GM21717 (cell line): ENCODE measurements around the gene ISY1.
A peak's percentile ranks its signal among the peaks of the same experiment; 100 is the strongest.
"Not testable (repeated sequence)": the region's sequence is repeated elsewhere in the genome, so short reads cannot be mapped to it uniquely, and the experiment has no call there.

ENCODE experiments used
- ATAC-seq: cut with Tn5 transposase; IDR thresholded peaks from one replicate; pipeline ENCODE4 v1.9.1; 2021; ENCODE audit warnings: mild to moderate bottlenecking, moderate library complexity; ENCODE audit not compliant: unreplicated experiment

The ISY1 gene

DNA sequence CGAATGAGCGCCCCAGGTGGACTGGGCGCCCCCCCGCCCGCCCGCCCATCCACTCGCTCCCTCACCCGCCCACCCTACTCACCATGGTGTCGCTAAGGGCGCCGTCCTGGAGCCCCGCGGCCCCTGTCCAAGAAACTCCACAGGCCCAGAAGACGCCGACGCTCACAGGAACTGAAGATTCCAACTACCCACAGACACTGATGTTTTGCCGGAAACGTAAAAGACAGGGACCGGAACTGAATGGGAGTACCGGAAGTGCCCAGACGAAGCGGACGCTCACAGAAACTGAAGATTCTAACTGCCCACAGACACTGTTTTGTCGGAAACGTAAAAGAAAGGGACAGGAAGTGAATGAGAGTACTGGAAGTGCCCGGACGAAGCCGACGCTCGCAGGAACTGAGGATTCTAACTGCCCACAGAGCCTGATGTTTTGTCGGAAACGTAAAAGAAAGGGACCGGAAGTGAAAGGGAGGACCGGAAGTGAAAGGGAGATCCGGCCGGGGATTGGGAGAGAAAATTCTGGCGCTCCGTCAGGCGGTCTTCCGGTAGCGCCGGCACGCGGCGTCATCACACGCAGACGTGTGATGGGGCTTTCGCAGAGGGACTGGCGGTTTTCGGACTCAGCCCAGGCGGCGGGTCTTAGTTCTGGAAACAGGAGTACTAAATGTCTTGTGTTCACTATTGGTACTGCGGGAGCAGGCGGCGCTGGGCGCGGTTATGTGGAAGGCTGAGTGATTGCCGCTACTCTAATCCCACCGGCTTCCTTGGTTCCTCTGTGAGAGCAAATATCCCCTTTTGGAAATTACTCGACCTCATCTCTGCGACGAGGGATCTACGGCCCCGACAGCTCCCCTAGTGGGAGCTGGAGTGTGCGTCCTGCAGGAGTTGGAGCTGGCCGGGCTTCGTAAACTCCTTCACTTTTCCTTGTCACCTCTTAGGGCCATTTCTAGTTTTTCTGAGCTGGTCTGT, at the start of gene ISY1:
Gene ISY1, minus strand, starts transcription at position 173 of the 969 bp plus-strand sequence. Its CDS starts 88 bp downstream, at position 85.
- peak; percentile 72 for ATAC-seq

DNA sequence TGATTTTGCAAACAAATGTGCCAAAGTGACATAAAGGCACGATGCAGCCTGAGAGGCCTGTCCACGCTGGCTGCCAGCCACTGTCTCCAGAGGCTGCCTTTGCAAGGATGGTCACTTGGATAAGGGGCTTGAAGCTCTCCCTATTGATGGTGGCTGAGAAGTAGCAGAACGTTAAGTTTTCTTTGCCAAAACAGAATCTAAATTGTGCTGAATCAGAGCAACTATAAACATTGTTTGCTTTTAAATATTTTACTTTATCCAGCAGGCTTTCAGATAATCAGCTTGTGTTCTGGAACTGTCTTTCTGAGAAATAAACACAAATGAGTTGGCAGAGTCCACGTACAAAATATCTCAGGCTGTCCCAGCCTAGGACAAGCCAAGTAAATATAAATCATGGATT, 46.6 kb upstream of the ISY1 start:
- no peak for ATAC-seq

DNA sequence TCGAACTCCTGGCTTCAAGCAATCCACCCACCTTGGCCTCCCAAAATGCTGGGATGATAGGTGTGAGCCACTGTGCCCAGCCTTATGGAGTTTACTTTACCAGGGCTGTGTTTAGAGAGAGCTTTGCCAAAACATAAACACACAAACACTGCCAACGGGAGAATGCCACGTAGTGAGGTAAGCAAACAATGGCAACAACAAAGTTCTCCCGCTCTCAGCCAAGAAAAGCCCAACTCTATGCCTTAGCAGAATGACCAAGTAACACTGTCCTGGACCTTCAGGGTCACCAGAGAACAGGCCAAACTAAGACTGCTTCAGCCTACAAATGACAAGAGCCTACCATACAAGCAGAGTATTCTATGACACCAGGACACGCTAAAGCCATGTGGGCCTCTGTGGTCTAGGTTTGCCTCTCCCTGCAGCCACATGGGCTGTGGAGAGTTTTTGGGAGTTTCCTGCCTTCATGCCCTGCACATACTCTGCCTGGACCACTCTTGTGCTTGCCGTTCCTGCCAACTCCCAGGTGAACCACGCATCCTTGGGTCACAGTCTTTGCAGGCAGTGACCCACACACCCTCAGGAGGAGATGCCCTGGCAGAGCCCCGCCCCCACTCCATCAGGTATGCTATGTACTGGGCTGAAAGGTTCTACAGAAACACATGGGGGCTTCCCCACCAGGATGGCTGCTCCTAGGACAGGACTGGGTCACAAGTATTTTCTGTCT, 44.4 kb upstream of the ISY1 start:
- ATAC-seq: no peak

DNA sequence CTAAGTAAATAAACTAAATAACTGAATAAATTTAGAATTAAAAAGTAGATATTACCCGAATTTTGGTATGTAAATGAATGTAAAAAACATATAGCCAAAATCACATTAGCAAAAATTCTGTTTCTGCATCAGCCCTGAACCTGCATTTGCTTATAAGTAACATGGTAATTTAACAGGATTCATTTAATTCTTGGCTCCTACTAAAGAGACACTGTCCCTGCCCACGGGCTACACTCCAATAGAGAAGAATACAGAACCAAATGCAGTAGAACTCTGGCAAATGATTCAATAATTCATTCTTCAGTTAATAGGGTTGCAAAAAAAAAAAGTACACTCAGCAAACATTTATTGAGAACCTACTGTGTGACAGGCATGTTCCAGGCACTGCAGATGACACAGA, 43.6 kb upstream of the ISY1 start:
- ATAC-seq: no peak

DNA sequence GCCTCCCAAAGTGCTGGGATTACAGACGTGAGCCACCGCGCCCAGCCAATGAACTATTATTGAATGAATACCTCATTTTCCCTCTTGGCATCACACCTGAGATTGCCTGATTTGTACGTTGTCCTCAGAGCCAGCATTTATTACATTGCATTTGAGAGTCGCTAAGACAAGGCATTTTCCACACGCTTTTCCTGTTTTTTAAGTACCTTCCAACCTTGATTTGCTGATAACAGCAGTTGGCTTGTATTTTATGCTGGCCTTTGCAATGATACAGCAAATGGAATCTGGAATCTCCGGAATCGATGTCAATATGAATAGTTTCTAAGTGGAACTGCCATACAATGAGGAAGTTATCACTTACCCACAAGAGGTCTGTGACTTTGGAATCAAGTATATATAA, 38.5 kb upstream of the ISY1 start:
- no peak for ATAC-seq

DNA sequence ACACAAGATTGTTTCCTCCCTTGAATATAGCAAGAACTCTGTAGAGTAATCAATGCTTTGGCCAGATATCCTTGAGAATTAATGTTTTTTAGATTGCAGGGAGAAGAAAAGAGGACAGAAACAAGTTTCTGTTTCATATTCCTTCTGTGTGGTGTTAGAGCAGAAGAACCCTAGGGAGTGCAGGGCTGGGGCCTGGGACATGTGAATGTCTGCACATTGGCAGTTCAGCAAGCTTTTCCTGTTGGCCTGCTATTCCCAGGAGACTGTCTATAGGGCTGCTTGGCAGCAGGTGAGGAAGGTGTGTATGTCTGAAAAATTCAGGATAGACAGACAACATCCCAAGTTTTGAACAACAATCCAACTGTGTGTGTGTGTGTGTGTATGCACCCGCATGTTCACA, 36.5 kb upstream of the ISY1 start:
- ATAC-seq: no peak

DNA sequence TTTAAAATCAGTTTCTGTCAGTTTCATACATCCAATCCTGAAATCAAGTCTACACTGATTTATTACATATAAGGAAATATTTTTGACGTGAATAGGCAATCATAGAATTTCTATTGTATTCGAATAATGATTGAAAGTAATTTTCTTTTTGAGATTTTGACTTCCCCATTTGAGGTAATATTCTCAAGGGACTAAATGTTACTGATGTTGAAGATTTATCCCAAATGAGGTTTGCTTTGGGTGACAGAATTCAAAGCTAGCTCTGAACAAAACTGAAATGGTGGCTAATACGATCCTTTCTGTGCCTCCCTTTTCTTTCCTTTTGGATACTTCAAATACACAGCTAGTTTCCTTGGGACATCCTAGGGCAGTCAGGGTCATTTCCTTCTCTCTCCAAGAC, 35.7 kb upstream of the ISY1 start:
- no peak for ATAC-seq

DNA sequence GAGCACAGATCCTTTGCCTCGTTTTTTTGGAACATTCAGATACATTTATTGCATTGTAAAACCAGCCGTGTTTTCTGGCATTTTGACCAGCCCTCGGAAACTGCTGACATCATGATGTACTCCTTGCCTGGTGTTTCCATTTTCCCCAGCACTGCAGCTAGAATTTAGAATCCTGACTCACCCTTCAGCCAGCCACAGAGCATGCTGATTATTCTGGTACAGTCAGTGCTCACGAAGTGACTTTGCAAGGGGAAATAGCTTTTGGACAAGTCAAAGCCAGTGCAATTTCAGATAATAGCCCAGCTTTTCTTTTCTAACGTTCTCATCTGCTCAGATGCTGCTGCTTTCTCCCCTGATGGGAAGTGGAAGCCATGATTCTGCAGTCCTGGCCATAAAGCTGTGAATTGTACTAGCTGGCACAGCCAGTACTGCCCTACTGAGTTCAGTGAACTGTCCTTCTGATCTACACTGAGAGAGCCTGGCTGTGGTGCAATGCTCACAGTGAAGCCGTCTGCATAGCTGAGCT, 34.9 kb upstream of the ISY1 start:
- ATAC-seq: no peak

DNA sequence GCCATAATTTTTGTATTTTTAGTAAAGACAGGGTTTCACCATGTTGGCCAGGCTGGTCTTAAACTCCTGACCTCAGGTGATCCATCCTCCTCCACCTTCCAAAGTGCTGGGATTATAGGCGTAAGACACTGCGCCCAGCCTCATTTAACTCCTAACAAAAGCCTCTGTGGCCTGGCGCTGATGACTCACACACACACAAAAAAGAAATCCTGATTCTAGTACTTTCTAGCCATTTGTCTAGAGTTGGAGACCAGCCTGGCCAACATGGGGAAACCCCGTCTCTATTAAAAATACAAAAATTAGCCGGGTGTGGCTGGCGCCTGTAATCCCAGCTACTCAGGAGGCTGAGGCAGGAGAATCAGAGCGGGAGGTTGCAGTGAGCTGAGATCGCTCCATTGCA, 28.9 kb upstream of the ISY1 start:
- ATAC-seq: not testable (repeated sequence)

DNA sequence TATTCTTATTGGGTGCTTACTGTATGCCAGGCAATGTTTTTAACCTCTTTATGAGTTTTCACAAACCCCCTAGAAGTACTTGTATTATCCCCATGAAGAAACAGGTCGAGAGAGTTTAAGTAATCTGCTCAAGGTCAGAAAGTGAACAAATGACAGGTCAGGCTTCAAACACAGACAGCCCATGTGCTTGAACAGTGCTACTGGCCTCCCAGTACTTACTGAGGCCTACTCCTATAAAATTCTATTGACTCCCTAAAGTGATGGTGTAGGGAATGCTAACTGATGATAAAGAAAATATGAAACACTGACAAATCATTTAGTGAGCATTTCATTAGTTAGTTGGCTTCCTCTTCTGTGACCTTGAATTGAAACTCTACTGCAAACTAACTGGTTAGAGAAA, 27.0 kb upstream of the ISY1 start:
- ATAC-seq: no peak

DNA sequence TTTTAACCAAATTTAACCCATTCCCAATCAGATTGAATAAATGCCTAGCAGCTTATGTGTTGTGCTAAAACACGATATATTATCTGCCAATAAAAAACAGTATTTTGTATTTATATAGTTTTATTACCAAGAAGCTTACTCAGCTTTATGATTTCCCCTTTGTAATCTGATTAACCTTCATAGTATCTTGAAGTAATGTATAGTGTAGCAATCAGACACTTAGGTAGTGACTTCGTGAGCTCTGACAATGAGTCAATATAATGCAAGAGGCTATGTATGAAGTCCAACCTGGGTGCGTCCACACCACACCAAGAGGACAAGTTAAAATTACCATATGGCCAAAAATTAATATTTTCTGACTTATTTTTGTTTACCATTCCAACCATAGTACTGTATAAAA, 24.9 kb upstream of the ISY1 start:
- no peak for ATAC-seq

DNA sequence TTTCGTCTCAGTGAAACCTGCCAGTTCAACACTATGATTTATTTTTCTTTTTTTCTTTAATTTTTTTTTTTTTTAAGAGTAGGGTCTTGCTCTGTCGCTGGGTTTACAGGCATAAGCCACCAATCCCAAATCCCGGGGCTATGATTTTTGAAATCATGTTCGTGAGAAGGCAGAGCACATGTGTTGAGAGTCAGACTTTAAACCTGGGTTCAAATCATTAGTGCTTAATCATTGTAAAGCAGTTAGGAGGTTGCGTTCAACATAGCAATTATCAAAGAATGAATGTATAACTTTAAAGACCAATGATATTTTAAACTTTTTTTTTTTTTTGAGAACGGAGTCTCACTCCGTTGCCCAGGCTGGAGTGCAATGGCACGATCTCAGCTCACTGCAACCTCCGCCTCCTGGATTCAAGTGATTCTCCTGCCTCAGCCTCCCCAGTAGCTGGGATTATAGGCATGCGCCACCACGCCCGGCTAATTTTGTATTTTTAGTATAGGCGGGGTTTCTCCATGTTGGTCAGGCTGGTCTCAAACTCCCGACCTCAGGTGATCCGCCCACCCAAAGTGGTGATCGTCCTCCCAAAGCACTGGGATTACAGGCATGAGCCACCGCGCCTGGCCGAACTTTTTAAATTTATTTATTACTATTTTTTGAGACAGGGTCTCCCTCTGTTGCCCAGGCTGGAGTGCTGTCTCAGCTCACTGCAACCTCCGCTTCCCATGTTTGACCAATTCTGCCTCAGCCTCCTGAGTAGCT, 24.1 kb upstream of the ISY1 start:
- not testable (repeated sequence) for ATAC-seq

DNA sequence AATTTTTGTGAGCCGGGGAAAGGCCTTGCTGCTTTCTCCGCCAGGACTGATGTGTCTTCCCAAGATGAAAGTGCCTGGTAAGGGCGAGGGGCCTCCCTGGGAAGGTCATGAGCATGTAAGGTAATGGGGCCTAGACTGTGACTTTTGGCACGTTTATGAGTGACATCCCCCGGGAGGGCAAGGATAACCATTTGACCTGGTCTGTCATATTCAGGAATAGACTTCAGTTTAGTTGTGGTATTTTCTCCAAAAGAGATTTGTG, 23.5 kb upstream of the ISY1 start:
- ATAC-seq: no peak

DNA sequence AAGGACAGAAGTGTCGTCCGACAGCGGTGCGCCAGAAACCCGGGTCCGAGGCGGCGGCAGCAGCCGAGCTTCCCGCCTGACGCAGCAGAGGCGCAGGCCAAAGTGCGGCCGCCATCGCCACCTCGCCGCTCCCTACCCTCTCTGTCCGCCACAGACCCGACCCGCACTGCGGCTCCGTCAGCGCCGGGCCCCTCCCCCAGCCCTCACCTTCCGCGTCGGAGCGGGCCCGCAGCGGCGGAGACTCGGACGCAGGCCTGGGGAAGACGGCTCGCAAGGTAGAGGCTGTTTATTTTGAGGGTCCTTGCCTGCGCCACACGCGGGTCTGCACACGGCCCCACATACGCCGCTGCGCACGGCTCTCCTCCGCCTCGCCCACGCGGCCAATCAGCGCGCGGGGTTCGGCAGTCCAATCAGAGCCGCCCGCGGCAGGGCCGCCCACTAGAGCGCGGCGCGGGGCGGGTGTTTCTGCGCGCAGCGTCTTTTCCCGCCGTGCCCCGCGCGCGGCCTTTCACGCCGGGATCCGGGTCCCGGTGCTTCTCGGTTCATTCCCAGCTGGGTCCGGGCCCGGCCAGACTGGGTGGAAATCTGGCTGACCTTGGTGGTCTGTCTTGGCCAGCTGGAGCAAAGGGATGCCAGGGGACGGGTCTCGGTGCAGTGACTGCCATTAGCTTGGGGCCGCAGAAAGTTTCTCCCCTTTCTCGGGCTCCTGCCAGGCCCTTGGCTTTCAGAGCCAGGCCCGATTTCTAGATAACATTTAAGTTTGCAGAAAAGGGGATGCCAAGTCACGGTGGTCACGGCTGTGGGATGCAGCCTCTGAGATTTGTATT, 22.9 kb upstream of the ISY1 start, which contains the start of gene CNBP:
Gene CNBP, minus strand, starts transcription at position 328 of the 827 bp plus-strand sequence. CDS start 12,139 bp downstream, outside the sequence.
- peak; percentile 87 for ATAC-seq

DNA sequence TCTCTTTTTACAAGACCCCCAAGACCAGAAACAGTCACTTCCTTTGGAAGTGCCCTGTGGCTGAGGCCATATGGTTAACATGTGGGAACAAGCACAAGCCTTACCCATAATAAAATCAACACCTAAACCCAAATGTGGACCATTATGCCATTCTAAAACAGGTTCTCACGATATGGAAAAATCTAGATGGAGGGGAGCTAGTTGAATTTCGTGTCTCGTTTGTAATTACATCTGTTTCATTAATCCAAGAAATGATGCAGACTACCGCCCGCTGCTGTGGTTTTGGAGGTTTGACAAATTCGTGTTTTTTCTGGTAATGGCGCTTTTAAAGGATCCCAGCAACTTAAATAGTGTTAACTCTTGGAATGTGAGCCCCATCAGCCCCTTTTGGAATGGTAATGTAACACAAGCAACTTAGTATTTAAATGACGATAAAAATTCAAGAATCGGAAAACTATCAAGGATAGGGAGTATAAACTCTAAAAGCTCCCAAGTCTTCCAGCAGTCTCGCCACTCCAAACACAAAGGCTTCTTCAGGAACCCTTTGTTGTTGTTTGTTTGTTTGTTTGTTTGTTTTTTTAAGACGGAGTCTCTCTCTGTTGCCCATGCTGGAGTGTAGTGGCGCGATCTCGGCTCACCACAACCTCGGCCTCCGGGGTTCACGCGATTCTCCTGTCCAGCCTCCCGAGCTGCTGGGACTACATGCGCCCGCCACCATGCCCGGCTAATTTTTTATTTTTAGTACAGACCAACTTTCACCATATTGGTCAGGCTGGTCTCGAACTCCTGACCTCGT, 21.7 kb upstream of the ISY1 start:
- no peak for ATAC-seq

DNA sequence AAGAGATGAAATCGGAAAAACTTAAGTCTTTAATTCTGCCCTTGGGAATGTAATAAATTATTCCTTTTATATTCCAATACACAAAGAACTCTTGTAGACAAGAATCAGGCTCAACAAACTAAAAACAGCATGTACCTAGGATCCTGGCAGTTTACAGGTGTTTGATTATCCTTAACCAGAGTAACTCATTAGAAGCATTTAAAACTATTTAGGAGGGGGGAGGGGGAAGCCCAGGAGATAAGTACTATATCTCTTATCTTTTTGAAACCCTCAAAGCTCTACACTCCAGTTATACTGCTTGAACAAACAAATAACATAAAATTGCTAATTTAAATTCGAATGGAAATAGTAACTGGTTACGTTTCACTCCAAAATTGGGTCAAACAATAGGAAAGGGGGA, 21.0 kb upstream of the ISY1 start:
- ATAC-seq: no peak

DNA sequence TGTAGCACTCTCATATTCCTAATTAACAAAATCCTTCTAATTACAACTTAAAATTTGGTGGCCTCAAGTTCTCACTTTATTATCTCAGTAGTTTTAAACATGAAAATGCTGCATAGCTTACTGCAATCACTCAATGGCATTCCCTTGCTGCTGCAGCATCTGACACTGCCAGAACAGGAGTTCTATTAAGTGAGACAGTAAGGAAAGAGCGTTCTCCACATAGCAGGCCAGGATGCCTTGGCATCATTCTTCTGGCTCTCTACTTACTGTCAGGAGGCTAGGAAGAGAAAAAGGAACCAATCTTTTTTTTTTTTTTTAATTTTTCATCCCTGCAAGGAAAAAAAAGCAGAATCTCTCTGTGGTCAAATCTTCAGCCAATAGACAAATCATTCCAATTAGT, 19.6 kb upstream of the ISY1 start:
- no peak for ATAC-seq

DNA sequence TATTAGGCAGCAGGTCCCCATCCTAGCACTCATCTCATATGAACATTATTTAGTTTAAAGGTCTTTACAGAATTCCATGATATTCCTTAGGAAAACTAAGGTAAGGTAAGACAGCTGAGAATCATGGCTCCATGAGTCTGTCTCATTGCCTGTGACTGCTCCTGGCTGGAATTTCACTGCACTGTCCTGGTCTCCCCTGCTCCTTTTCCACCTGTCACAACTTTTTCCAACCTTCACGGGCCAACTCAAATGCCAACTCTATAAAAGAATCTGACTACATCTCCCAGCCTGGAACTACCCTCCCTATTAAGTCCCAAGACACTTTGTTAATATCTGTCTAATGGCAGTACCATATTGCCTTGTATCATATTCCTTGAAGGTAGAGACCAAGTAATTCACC, 15.2 kb upstream of the ISY1 start:
- ATAC-seq: no peak

DNA sequence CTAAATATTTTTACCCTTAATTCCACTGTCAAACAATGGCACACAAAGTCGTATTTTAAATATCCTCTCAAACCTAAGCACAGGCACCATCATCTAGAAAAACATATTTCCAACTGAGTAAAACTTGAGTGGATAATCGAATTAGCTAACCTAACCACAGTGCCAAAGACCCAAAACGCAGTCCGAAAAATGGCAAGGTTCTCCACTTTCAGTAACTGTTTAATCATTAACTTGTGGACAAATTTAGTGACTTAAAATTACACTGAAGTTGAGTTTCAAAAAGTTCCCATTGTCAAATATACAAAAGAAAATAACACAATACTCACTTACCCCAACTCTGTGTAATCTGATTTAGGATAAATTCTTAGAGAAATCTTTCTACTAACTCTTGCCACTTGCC, 12.9 kb upstream of the ISY1 start:
- ATAC-seq: no peak

DNA sequence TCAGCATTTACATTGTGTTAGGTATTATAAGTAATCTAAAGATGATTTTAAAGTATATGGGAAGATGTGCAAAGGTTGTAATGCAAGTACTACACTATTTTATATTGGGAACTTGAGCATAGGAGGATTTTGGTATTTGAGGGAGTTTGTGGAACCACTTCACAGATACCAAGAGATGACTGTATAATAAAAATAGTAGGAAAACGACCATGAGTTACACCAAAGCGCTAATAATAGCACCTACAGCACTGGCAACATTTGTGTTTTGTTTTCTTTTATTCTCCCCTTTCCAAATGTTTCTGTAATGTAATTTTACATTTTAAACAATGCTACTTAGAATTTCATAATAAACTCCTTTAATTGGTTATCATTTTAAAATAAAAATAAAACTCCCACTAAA, 12.3 kb upstream of the ISY1 start:
- no peak for ATAC-seq
